HPDE6-E6E7 (cell line): ENCODE results near the gene FCER1G.
A peak's percentile ranks its signal among the peaks of the same experiment; 100 is the strongest.
"Not testable (repeated sequence)": the region's sequence is repeated elsewhere in the genome, so short reads cannot be mapped to it uniquely, and the experiment has no call there.

Experiments
- DNase-seq: peaks from one replicate; pipeline ENCODE4 v3.0.0; 2011; ENCODE audit warnings: missing footprints; ENCODE audit errors: extremely low spot score

The FCER1G gene

DNA sequence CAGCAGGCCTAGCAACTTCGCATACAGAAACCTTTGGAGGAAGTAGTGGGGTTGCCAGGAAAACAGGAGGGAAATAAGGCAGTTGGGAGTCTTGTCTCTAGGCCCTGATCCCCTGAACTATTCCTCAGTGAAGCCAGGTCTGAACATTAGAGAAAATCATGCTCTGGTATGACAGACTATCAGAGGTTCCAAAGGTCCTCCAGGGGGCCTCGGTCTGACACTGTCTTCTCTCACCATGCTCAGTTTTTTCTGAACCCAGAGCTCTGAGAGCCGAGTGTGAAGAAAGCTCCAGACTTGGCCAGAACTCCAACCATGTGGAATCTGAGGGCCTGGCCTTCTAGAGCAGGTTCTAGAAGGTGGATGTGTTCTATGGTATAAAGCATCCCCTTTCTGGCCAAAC is 14.8 kb downstream of the FCER1G start:
- DNase-seq: no peak

DNA sequence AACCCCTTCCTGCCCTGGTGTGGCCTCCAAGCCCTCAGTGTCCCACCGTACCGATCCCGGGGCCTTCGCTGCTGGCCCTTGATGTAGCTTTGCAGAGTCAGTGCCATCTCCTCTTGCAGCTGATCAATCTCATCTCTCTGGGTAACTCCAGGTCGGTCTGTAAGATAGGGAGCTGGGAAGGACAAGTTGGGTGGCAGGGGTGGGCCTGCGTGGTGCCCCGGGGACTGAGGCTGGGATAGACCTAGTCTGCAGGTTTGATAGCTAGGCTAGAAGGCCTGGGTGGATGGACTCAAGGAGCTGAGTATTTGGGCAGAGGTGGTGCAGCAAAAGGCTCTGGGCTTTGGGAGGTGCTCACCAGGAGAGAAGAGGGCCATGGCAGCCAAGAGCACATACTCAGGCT is 15.7 kb downstream of the FCER1G start:
- no peak for DNase-seq

- no peak for DNase-seq
Measured at GRCh38 chr1:161233102-161233501, 18.0 kb downstream of the FCER1G start.

- no peak for DNase-seq
Measured at GRCh38 chr1:161235957-161236775, 21.1 kb downstream of the FCER1G start.

DNA sequence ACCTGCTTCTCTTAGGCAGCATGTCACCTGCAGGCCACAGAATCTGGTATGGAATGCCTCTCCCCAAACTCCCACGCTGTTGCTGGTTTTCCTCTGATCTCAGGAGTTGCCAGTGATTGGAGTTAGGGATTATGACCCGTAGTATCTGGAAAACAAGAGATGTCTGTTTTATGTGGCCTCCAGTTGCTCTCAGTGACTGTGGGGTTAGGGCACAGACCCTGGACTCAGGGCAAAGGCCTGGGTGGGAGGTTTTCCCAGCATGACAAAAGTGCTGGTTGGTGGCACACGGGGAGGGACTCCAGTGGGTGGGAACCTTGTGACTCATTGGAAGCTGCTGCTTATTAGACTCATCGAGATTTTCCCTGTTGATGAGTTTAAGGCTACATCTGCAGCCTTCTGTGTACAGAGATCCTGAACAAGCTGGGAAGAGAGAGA is 23.0 kb downstream of the FCER1G start, which contains the start of gene NR1I3:
NR1I3 (minus strand) TSS at position 165 of the 435 bp plus-strand sequence. CDS start 1,638 bp downstream, outside the sequence.
- DNase-seq: no peak

DNA sequence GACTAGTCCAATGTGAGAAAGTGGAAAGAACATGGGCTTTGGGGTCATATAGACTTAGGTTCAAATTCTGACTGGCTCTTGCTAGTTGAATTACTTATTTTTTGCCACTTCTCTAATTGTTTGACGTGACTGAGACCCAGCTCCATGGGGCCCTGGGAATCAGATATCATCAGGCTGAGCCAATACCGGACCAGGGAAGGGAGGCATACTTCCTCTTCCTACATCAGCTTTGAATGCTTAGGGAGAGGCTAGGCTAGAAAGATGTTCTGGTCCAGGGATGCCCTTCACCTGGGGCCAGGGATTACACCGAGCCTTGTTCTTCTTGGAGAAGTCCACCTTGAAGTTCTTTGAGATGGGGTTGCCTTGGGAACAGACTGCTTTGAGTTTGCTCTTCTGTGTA is 26.6 kb downstream of the FCER1G start:
- DNase-seq: no peak

DNA sequence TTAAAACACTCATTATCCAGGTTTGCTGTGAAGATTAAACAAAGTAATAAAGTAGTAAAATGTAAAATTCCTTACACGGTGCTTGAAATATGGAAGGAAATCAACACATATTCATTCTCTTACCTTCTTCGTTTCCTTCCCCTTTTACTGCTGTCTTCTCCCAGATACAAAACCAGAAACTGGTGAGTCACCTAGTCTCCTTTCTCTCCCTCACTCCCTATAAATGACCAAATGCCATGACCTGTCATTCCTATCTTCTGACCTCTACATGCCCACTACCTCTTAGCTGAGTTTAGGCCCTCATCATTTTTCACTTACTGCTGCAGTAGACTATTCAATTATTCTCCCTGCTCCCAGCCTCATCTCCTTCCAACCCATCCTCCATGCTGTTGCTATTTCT is 27.2 kb downstream of the FCER1G start:
- no peak for DNase-seq

DNA sequence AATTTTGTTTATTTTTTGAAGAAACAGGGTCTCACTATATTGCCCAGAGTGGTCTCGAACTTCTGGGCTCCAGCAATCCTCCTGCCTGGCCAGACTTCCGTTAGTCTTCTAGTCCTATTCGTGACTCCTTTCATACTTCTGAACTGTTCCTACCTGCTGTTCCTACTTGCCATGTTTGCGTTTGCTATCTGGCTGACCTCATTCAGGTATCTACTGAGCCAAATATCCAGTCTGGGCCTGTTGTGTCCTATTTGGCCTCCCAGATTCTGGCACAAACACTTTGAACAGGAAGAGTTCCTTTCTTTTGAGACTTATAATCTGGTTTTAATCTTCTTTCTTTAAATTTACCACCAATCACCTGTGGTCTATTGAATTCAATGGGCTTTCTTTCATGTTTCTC is 29.8 kb downstream of the FCER1G start:
- peak; percentile 48 for DNase-seq

GRCh38 chr1:161250100-161250499 is 35.0 kb downstream of the FCER1G start:
- DNase-seq: not testable (repeated sequence)

DNA sequence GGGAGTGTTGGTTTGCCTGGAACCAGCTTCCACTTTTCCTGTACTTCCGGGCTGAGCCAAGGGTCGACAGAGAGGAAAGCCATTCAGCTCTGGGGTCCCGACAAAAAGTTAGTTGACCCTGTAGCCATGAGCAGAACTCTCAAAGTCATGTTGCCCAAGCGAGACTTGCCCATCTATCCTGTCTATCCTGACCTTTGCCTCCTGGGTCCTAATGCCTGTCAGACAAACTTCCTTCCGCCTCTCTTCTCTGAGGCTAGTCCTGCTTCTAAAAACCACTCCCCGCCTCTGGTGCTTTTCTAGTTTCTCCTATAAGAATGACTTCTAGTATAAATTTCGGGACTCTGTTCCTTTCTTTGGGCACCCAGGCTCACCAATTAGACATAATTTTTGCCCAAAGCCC is 35.7 kb downstream of the FCER1G start:
- DNase-seq: no peak

GRCh38 chr1:161251579-161251978 is 36.5 kb downstream of the FCER1G start:
- DNase-seq: no peak

GRCh38 chr1:161255302-161255701 is 40.2 kb downstream of the FCER1G start:
- DNase-seq: not testable (repeated sequence)

DNA sequence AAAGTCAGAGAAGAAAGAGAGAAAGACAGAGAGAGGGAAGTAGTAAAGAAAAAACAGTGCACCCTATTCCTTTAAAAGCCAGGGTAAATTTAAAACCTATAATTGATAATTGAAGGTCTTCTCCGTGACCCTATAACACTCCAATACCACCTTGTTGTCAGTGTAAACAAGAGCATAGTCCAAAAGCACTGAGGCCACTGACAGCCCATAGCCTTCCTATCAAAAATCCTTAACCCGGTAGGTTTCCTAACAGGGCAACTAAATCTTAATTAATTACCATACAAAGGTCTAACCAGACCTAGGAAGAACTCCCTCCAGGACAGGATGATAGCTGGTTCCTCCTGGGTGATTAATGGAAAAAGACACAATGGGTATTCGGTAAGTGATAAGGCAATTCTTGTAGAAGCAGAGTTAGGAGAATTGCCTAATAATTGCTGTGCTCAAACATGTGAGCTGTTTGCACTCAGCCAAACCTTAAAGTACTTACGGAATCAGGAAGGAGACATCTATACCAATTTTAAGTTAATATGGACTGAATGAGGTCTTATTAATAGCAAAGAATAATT is 40.9 kb downstream of the FCER1G start:
- DNase-seq: not testable (repeated sequence)

GRCh38 chr1:161257109-161257508 is 42.0 kb downstream of the FCER1G start:
- DNase-seq: not testable (repeated sequence)

GRCh38 chr1:161258439-161259344 is 43.6 kb downstream of the FCER1G start, which contains the start of gene PCP4L1:
PCP4L1 (plus strand) TSS chr1:161258745; CDS start chr1:161258975, 230 bp downstream.
- DNase-seq: peak; percentile 60

DNA sequence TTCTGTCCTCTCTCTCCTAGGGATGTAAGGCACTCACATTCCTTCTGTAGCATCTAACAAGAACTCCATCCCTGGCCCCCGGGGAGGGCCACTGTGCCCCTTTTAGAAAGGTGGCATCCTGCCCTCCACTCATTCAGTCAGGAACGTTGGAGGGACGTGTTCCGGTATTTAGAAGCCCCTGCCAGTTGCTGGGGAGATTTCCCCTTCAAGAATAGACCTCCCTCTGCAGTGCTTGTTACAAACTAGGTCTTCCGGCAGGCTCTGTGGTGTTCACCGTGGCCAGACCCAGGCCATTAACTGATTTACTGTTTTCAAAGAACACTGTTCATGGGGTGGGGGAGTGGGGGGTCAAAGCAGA is 44.2 kb downstream of the FCER1G start:
- DNase-seq: no peak

DNA sequence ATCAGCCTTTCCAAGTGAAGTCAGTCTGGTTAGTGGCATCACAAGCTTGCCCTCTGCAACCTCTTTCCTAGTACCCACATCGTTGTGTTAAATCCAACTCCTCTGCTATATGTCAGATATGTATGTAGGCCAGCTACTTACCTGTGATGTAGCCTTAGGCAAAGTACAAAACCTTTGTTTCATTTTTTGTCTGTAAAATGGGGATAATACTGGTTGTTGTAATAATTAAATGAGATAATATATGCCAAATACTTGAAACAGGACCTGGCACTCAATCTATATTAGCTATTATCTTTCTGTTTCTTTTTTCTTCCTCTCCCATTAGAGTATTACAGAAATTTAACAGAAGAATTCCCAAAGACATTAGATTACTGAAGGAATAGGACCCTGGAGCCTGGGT is 44.7 kb downstream of the FCER1G start:
- DNase-seq: no peak

- no peak for DNase-seq
Measured at GRCh38 chr1:161260376-161261260, 45.5 kb downstream of the FCER1G start.

DNA sequence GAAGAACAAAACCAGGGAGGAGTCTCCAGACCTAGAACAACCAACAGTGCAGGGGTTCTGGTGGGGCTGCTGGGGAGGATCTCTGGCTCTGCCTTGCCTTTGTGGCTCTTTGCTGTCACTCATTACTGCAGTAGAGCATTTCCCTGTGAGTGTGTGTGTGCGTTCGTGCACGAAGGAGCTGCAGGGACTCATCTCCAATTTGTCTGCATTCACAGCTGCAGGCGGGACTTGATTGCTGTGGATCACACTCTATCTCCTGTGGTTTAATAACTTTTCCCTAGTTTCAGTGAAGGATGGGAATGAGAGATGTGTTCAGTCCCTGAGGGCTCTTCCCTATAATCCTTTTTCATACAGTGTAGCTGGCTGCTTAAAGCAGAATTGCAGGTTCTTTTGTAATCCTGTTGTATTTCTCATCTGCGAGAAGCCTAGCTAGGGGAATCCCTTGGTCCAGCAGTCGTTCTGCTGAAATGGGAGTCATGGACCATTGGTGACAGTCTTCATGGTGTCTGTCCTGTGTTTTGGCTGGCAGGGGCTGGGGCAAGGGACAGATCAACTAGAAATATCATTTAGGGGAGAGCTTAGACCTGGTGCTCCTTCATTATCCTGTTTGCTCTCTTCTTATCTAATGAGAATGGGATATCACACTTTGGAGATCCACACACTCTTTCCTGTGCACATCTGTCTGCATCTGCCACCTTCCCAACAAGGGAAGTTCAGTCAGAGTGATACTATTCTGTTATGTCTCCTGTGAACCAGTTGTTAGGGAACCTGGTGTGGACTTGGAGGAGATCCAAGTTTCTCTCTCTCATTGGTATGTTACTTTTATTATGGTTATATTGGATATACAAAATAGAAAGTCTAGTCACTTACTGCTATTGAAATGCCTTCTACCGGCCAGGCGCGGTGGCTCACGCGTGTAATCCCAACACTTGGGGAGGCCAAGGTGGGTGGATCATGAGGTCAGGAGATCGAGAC is 46.5 kb downstream of the FCER1G start:
- no peak for DNase-seq

- no peak for DNase-seq
Measured at GRCh38 chr1:161265305-161265704, 50.2 kb downstream of the FCER1G start.
